ENCODE results near the gene CRIP3.

Gene CRIP3

DNA sequence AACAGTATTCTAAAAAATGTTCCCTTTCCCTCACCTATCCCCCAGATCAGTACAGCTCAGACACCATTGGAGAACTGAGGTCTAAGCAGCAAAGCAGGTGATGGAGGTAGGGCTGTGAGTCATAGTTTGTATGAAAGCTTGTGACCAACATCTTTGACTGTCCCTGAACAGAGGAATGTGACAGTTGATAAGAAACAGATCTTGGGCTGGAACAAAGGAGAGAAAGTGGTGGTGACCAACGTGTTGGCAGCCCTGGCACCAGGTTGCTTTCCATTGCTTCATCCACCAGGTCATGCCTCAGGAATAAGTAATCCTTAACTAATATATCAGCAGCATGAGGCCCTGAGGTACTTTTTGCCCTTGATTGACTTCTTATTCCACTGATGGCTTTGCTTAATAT is 19.9 kb upstream of the CRIP3 start:
- Histone ChIP-seq H4K20me1 (ENCODE audit: insufficient read depth, low read length, poor library complexity, severe bottlenecking) (no peaks in the 10 kb centered on the region), H3K36me3 (ENCODE audit: insufficient read depth, low read length) (no peaks in the 10 kb centered on the region), H3K79me2 (ENCODE audit: insufficient read depth, low read length) (no peaks in the 10 kb centered on the region), H3K9me3 (ENCODE audit: insufficient read depth, low read depth, low read length) (no peaks in the 10 kb centered on the region), H3K9ac (ENCODE audit: low read depth, low read length, poor library complexity, severe bottlenecking) (no peak overlapping the region), H3K9me2 (replicated peaks; ENCODE audit: low read depth, low read length) (no peaks in the 10 kb centered on the region), H3F3A (ENCODE audit: low read depth) (no peaks in the 10 kb centered on the region), H3K4me3 (ENCODE audit: low read length, poor library complexity, severe bottlenecking) (no peak overlapping the region), H3K4me1 (ENCODE audit: insufficient read depth, low read length, poor library complexity, severe bottlenecking) (peaks cover 7% of the 10 kb centered on the region), H2AFZ (ENCODE audit: low read length) (no peak overlapping the region), H3K4me2 (ENCODE audit: low read depth, low read length, poor library complexity, severe bottlenecking) (no peak overlapping the region), H3K27me3 (ENCODE audit: insufficient read depth, low read length, poor library complexity, severe bottlenecking) (no peaks in the 10 kb centered on the region)
- TF ChIP-seq EZH2phosphoT487 (IDR thresholded peaks at IDR 0.05; ENCODE audit: borderline replicate concordance), result no peak
- TF ChIP-seq, protein P1, sequence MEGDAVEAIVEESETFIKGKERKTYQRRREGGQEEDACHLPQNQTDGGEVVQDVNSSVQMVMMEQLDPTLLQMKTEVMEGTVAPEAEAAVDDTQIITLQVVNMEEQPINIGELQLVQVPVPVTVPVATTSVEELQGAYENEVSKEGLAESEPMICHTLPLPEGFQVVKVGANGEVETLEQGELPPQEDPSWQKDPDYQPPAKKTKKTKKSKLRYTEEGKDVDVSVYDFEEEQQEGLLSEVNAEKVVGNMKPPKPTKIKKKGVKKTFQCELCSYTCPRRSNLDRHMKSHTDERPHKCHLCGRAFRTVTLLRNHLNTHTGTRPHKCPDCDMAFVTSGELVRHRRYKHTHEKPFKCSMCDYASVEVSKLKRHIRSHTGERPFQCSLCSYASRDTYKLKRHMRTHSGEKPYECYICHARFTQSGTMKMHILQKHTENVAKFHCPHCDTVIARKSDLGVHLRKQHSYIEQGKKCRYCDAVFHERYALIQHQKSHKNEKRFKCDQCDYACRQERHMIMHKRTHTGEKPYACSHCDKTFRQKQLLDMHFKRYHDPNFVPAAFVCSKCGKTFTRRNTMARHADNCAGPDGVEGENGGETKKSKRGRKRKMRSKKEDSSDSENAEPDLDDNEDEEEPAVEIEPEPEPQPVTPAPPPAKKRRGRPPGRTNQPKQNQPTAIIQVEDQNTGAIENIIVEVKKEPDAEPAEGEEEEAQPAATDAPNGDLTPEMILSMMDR (conservative IDR thresholded peaks at IDR 0.05; ENCODE audit: low read length), result no peak

DNA sequence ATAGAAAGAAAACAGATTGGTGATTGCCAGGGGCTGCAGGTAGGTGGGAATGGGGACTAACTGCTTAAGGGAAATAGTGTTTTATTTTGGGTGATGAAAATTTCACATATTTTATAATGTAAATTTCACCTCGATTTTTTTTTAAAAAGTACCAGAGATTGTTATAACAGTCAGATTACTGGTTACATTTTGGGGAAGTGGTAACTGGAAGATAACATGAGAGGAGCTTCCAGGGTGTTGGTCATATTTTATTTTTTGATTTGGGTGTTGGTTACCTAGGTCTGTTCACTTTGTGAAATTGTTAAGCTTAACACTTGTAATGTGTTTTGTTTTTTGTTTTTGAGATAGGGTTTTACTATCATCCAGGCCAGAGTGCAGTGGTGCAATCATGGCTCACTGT is 17.2 kb upstream of the CRIP3 start:
- Histone ChIP-seq H3K9me2 (replicated peaks; ENCODE audit: low read depth, low read length) (no peaks in the 10 kb centered on the region), H3K9ac (ENCODE audit: low read depth, low read length, poor library complexity, severe bottlenecking) (no peak overlapping the region), H3K4me3 (ENCODE audit: low read length, poor library complexity, severe bottlenecking) (no peak overlapping the region), H4K20me1 (ENCODE audit: insufficient read depth, low read length, poor library complexity, severe bottlenecking) (no peaks in the 10 kb centered on the region), H3K27me3 (ENCODE audit: insufficient read depth, low read length, poor library complexity, severe bottlenecking) (no peaks in the 10 kb centered on the region), H3K9me3 (ENCODE audit: insufficient read depth, low read depth, low read length) (no peaks in the 10 kb centered on the region), H3K4me2 (ENCODE audit: low read depth, low read length, poor library complexity, severe bottlenecking) (no peak overlapping the region), H3K36me3 (ENCODE audit: insufficient read depth, low read length) (no peaks in the 10 kb centered on the region), H3F3A (ENCODE audit: low read depth) (no peaks in the 10 kb centered on the region), H3K4me1 (ENCODE audit: insufficient read depth, low read length, poor library complexity, severe bottlenecking) (no peaks in the 10 kb centered on the region), H3K79me2 (ENCODE audit: insufficient read depth, low read length) (no peaks in the 10 kb centered on the region), H2AFZ (ENCODE audit: low read length) (no peak overlapping the region)
- TF ChIP-seq, protein P1 (conservative IDR thresholded peaks at IDR 0.05; ENCODE audit: low read length), result no peak
- TF ChIP-seq EZH2phosphoT487 (IDR thresholded peaks at IDR 0.05; ENCODE audit: borderline replicate concordance), result no peak

DNA sequence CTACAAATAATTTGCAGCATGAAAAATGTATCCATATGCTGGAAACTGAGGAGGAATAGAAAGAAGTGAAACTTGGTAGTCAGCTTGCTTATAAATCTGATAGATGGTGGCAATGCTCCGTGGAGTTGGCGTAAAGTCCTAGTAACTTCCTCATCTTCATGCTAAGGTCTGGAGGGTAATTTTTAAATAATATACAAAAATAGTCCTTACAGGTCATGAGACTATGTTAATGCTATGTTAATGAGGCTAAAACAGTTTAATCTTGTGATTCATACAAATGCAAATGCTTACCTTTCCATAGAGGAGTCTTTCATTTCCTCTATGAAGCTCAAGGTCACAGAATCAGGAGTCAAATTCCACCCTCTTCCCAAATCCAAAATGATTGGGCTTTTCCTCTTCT is 9.4 kb upstream of the CRIP3 start:
- no peaks in the 10 kb centered on the region for H3K79me2 ChIP-seq (ENCODE audit: insufficient read depth, low read length)
- H3K36me3 ChIP-seq (ENCODE audit: insufficient read depth, low read length), result no peaks in the 10 kb centered on the region
- H3K4me1 ChIP-seq (ENCODE audit: insufficient read depth, low read length, poor library complexity, severe bottlenecking), result no peaks in the 10 kb centered on the region
- H3F3A ChIP-seq (ENCODE audit: low read depth), result no peaks in the 10 kb centered on the region
- H4K20me1 ChIP-seq (ENCODE audit: insufficient read depth, low read length, poor library complexity, severe bottlenecking), result no peaks in the 10 kb centered on the region
- H3K27me3 ChIP-seq (ENCODE audit: insufficient read depth, low read length, poor library complexity, severe bottlenecking), result no peaks in the 10 kb centered on the region
- H3K9ac ChIP-seq (ENCODE audit: low read depth, low read length, poor library complexity, severe bottlenecking), result no peak overlapping the region
- no peak overlapping the region for H3K4me2 ChIP-seq (ENCODE audit: low read depth, low read length, poor library complexity, severe bottlenecking)
- no peak for TF ChIP-seq EZH2phosphoT487 (IDR thresholded peaks at IDR 0.05; ENCODE audit: borderline replicate concordance)
- TF ChIP-seq, protein P1 (conservative IDR thresholded peaks at IDR 0.05; ENCODE audit: low read length), result no peak
- no peak overlapping the region for H2AFZ ChIP-seq (ENCODE audit: low read length)
- H3K9me2 ChIP-seq (replicated peaks; ENCODE audit: low read depth, low read length), result no peaks in the 10 kb centered on the region
- H3K9me3 ChIP-seq (ENCODE audit: insufficient read depth, low read depth, low read length), result no peaks in the 10 kb centered on the region
- H3K4me3 ChIP-seq (ENCODE audit: low read length, poor library complexity, severe bottlenecking), result no peak overlapping the region
